Renal pelvis (tissue), 3 donors: ENCODE data around the gene ZBTB40. TPM values are rescaled to one million over a fixed set of nuclear protein-coding genes. Genes with fewer than 3 reads are reported as not detected.

Experiments
- polyA plus RNA-seq, 3 donors: library from polyadenylated mRNA; unstranded; fragments of 120-200 nt; gene quantifications; one replicate each; pipeline ENCODE4 v1.2.1, GENCODE V29; 2013; ENCODE audit not compliant: insufficient read length in 3 of 3

The ZBTB40 gene
- polyA plus RNA-seq, 3 donors, result 19.0 to 23.6 (median 23.3) TPM

Other genes starting within 250 kb of the ZBTB40 start
- gene EPHA8, start 111.6 kb downstream of the ZBTB40 start, polyA plus RNA-seq, result 1 to 10 TPM; 2.0 to 4.5 (median 2.4) TPM
- 10 to 100 TPM; 11.4 to 20.5 (median 14.8) TPM for gene C1QA, start 184.8 kb downstream of the ZBTB40 start, polyA plus RNA-seq
- gene C1QC, start 191.8 kb downstream of the ZBTB40 start, polyA plus RNA-seq, result 10 to 100 TPM; 12.9 to 20.1 (median 15.7) TPM
- gene C1QB, start 201.4 kb downstream of the ZBTB40 start, polyA plus RNA-seq, result 10 to 100 TPM in 1 of 3 donors, 1 to 10 TPM in 2; 7.4 to 10.4 (median 8.3) TPM